ENCODE measurements around the gene ZNF606. TPM values are rescaled to one million over a fixed set of nuclear protein-coding genes. Genes with fewer than 3 reads are reported as not detected.

Gene ZNF606
- total RNA-seq, 1 donor from 2014 or later: 6.3 TPM

GRCh38 chr19:58003174-58003828, 681 bp upstream of the ZNF606 start:
- Mint-ChIP-seq H3K4me3 (ENCODE audit: low read depth) (peak overlapping the region; percentile 80), H3K27ac (peak overlapping the region; percentile 73), H3K36me3 (ENCODE audit: low read depth) (peaks cover 90% of the 10 kb centered on the region), H3K4me1 (ENCODE audit: low read depth) (peaks cover 12% of the 10 kb centered on the region), H3K9me3 (peaks cover 78% of the 10 kb centered on the region), H3K27me3 (ENCODE audit: low read depth) (no peaks in the 10 kb centered on the region)
- intact Hi-C loops (cut with micrococcal nuclease): loop anchor here (2.0 to 5.0 kb wide), 2 partner anchors 152 to 321 kb away; partner anchors contain the start of gene ZNF551
- DNase-seq (ENCODE audit: low spot score): no peak

- H3K27ac Mint-ChIP-seq: peak overlapping the region; percentile 55
- H3K4me1 Mint-ChIP-seq (ENCODE audit: low read depth): peaks cover 12% of the 10 kb centered on the region
- H3K27me3 Mint-ChIP-seq (ENCODE audit: low read depth): no peaks in the 10 kb centered on the region
- no peak for DNase-seq (ENCODE audit: low spot score)
- peak overlapping the region; percentile 80 for H3K4me3 Mint-ChIP-seq (ENCODE audit: low read depth)
- H3K36me3 Mint-ChIP-seq (ENCODE audit: low read depth): peaks cover 93% of the 10 kb centered on the region
- intact Hi-C loops (cut with micrococcal nuclease): loop anchor here (1.0 to 5.0 kb wide), 3 partner anchors 55 to 320 kb away; partner anchors contain the start of genes ZNF256 and ZNF551
- peaks cover 80% of the 10 kb centered on the region for H3K9me3 Mint-ChIP-seq
Observed at GRCh38 chr19:58001895-58002369, 688 bp downstream of the ZNF606 start.

GRCh38 chr19:58000677-58001076, 1.9 kb downstream of the ZNF606 start:
- no peak overlapping the region for H3K27ac Mint-ChIP-seq
- H3K4me1 Mint-ChIP-seq (ENCODE audit: low read depth): peaks cover 12% of the 10 kb centered on the region
- peaks cover 91% of the 10 kb centered on the region for H3K36me3 Mint-ChIP-seq (ENCODE audit: low read depth)
- H3K9me3 Mint-ChIP-seq: peaks cover 79% of the 10 kb centered on the region
- no peak overlapping the region for H3K4me3 Mint-ChIP-seq (ENCODE audit: low read depth)
- H3K27me3 Mint-ChIP-seq (ENCODE audit: low read depth): no peaks in the 10 kb centered on the region
- intact Hi-C loops (cut with micrococcal nuclease): loop anchor here (5.0 kb wide), 1 partner anchor 318 kb away; the partner anchor contains the start of gene ZNF551
- no peak for DNase-seq (ENCODE audit: low spot score)

- H3K9me3 Mint-ChIP-seq: peaks cover 76% of the 10 kb centered on the region
- H3K4me3 Mint-ChIP-seq (ENCODE audit: low read depth): no peak overlapping the region
- intact Hi-C loops (cut with micrococcal nuclease): no loop called here
- H3K4me1 Mint-ChIP-seq (ENCODE audit: low read depth): no peaks in the 10 kb centered on the region
- no peak overlapping the region for H3K27ac Mint-ChIP-seq
- H3K27me3 Mint-ChIP-seq (ENCODE audit: low read depth): no peaks in the 10 kb centered on the region
- DNase-seq (ENCODE audit: low spot score): no peak
- H3K36me3 Mint-ChIP-seq (ENCODE audit: low read depth): peaks cover 72% of the 10 kb centered on the region
Observed at GRCh38 chr19:57992841-57993240, 9.8 kb downstream of the ZNF606 start.

- Mint-ChIP-seq H3K27ac (no peak overlapping the region), H3K4me1 (ENCODE audit: low read depth) (no peaks in the 10 kb centered on the region), H3K36me3 (ENCODE audit: low read depth) (peaks cover 64% of the 10 kb centered on the region)
Observed at GRCh38 chr19:57978586-57979289, 23.9 kb downstream of the ZNF606 start.

GRCh38 chr19:57974434-57974833, 28.2 kb downstream of the ZNF606 start, which contains the start of gene C19orf18:
Gene C19orf18 (minus strand): TSS chr19:57974534. CDS start chr19:57974432, 102 bp downstream.
- H3K9me3 Mint-ChIP-seq: peaks cover 79% of the 10 kb centered on the region
- no peaks in the 10 kb centered on the region for H3K4me1 Mint-ChIP-seq (ENCODE audit: low read depth)
- no peaks in the 10 kb centered on the region for H3K27me3 Mint-ChIP-seq (ENCODE audit: low read depth)
- H3K27ac Mint-ChIP-seq: no peak within 1 kb of the TSS
- no peak within 1 kb of the TSS for H3K4me3 Mint-ChIP-seq (ENCODE audit: low read depth)
- DNase-seq (ENCODE audit: low spot score): no peak
- H3K36me3 Mint-ChIP-seq (ENCODE audit: low read depth): peaks cover 25% of the 10 kb centered on the region
- intact Hi-C loops (cut with micrococcal nuclease): no loop called here

More at GRCh38 chr19:57978586-57979289, 23.9 kb downstream of the ZNF606 start:
- intact Hi-C loops (cut with micrococcal nuclease): no loop called here
- Mint-ChIP-seq H3K4me3 (ENCODE audit: low read depth) (no peak overlapping the region), H3K27me3 (ENCODE audit: low read depth) (no peaks in the 10 kb centered on the region), H3K9me3 (peaks cover 93% of the 10 kb centered on the region)
- DNase-seq (ENCODE audit: low spot score): no peak

- H3K4me3 Mint-ChIP-seq (ENCODE audit: low read depth): no peak overlapping the region
- intact Hi-C loops (cut with micrococcal nuclease): no loop called here
Observed at GRCh38 chr19:57964761-57965160, 37.9 kb downstream of the ZNF606 start.

GRCh38 chr19:57961785-57962184, 40.8 kb downstream of the ZNF606 start:
- Mint-ChIP-seq H3K27me3 (ENCODE audit: low read depth) (no peaks in the 10 kb centered on the region), H3K9me3 (peaks cover 41% of the 10 kb centered on the region), H3K36me3 (ENCODE audit: low read depth) (peaks cover 5% of the 10 kb centered on the region), H3K27ac (no peak overlapping the region), H3K4me3 (ENCODE audit: low read depth) (no peak overlapping the region), H3K4me1 (ENCODE audit: low read depth) (no peaks in the 10 kb centered on the region)
- no peak for DNase-seq (ENCODE audit: low spot score)
- intact Hi-C loops (cut with micrococcal nuclease): no loop called here

More at GRCh38 chr19:57964761-57965160, 37.9 kb downstream of the ZNF606 start:
- Mint-ChIP-seq H3K36me3 (ENCODE audit: low read depth) (peaks cover 5% of the 10 kb centered on the region), H3K27me3 (ENCODE audit: low read depth) (no peaks in the 10 kb centered on the region), H3K4me1 (ENCODE audit: low read depth) (no peaks in the 10 kb centered on the region), H3K27ac (no peak overlapping the region), H3K9me3 (peaks cover 40% of the 10 kb centered on the region)
- DNase-seq (ENCODE audit: low spot score): no peak

- Mint-ChIP-seq H3K27me3 (ENCODE audit: low read depth) (no peaks in the 10 kb centered on the region), H3K9me3 (peaks cover 57% of the 10 kb centered on the region), H3K4me1 (ENCODE audit: low read depth) (no peaks in the 10 kb centered on the region), H3K4me3 (ENCODE audit: low read depth) (no peak overlapping the region), H3K27ac (no peak overlapping the region), H3K36me3 (ENCODE audit: low read depth) (no peaks in the 10 kb centered on the region)
- DNase-seq (ENCODE audit: low spot score): no peak
- intact Hi-C loops (cut with micrococcal nuclease): no loop called here
Observed at GRCh38 chr19:57954996-57955395, 47.6 kb downstream of the ZNF606 start.

GRCh38 chr19:57949702-57950101, 52.9 kb downstream of the ZNF606 start:
- Mint-ChIP-seq H3K27ac (no peak overlapping the region), H3K9me3 (peaks cover 53% of the 10 kb centered on the region), H3K4me1 (ENCODE audit: low read depth) (peaks cover 11% of the 10 kb centered on the region), H3K27me3 (ENCODE audit: low read depth) (no peaks in the 10 kb centered on the region), H3K36me3 (ENCODE audit: low read depth) (peaks cover 20% of the 10 kb centered on the region), H3K4me3 (ENCODE audit: low read depth) (no peak overlapping the region)
- intact Hi-C loops (cut with micrococcal nuclease): no loop called here
- DNase-seq (ENCODE audit: low spot score): no peak

GRCh38 chr19:57949296-57949695, 53.3 kb downstream of the ZNF606 start:
- no peak overlapping the region for H3K4me3 Mint-ChIP-seq (ENCODE audit: low read depth)
- peaks cover 11% of the 10 kb centered on the region for H3K4me1 Mint-ChIP-seq (ENCODE audit: low read depth)
- intact Hi-C loops (cut with micrococcal nuclease): no loop called here
- DNase-seq (ENCODE audit: low spot score): no peak
- H3K27ac Mint-ChIP-seq: no peak overlapping the region
- H3K36me3 Mint-ChIP-seq (ENCODE audit: low read depth): peaks cover 24% of the 10 kb centered on the region
- H3K9me3 Mint-ChIP-seq: peaks cover 53% of the 10 kb centered on the region
- H3K27me3 Mint-ChIP-seq (ENCODE audit: low read depth): no peaks in the 10 kb centered on the region

- Mint-ChIP-seq H3K4me1 (ENCODE audit: low read depth) (peaks cover 11% of the 10 kb centered on the region), H3K9me3 (peaks cover 56% of the 10 kb centered on the region), H3K27ac (peak within 1 kb of the TSS; percentile 82), H3K4me3 (ENCODE audit: low read depth) (peak within 1 kb of the TSS; percentile 90), H3K27me3 (ENCODE audit: low read depth) (no peaks in the 10 kb centered on the region), H3K36me3 (ENCODE audit: low read depth) (peaks cover 41% of the 10 kb centered on the region)
- intact Hi-C loops (cut with micrococcal nuclease): loop anchor here (1.0 kb wide), 3 partner anchors 31 to 558 kb away; partner anchors contain the start of genes ZNF417, ZNF548 and ZNF606
- peak; percentile 80 for DNase-seq (ENCODE audit: low spot score)
Observed at GRCh38 chr19:57947419-57948134, 55.0 kb downstream of the ZNF606 start, which contains the start of gene ZNF256. Gene ZNF256 (minus strand): TSS chr19:57947706. CDS start chr19:57947474, 232 bp downstream.
